ENCODE data around the gene BCAS3. TPM values are rescaled to one million over a fixed set of nuclear protein-coding genes. Genes with fewer than 3 reads are reported as not detected.

Gene BCAS3
- total and polyA plus RNA-seq, 2 donors (not counting 1 experiment from before 2014, with no cell fraction given), result 13.9 to 73.4 TPM

DNA sequence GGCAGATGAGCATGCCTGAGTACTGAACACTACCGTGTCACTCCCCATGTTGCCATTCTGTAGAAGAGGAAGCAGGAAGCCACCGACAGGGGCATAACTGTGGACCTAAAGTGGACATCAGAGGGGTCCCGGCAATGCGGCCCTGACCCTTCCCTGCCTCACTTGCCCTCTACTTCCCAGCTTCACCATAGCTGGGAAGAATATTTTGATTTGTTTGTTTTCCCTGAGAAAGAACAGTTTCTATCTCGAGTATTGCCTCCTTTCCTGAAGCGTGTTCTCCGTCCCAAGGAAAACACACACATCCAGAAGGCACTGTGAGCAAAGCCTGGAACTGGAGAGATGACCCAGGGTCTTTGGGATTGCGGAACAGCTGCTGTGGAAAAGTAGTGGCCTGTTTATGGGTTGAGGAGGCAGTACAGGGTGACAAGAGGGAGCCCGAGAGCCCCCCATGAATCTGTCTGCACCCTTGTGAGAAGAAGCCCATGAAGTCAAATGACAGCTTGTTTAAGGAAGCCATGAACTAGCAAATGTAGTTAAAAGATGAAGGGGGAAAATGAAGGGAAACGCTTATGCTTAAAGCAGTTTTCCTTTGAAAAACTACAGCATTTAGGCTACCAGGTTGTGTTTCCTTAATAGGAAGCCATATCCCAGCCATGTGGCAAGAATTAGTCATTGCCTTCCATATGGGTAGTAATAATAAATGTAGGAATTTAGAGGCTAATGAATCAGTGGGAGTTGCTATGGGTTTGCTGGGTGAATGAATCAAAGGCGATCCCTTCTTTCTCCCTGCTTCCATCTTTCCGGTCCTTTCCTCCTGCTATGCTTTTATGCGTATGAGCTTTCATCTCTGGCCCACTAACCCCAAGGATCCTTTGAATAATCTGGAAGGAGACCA, 632.0 kb downstream of the BCAS3 start:
- CTCF ChIA-PET, result no interaction called here
- POLR2A ChIA-PET, result no interaction called here
- 100% methylated on average over 4 of the region's 13 CpGs for WGBS (ENCODE audit: insufficient coverage)

DNA sequence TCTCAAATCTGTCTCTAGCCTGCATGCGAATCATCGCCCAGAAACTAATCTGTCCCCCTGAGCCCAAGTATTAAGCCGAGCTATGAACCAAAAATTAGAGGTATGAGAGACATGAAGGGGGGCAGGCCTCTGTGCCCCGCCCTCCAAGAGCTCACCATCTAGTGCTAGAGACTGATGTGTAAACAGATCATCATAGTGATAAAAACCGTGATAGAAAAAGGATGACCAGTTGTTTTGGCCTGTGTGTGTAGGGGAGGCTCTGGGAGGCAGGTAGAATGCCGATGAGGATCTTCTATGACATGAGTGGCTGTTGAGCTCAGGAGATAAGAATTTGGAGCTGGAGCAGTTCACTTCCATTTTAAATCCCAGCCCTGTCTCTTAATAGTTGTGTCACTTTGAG, 632.9 kb downstream of the BCAS3 start:
- no peaks in the 10 kb centered on the region for H3K9me3 Mint-ChIP-seq (ENCODE audit: insufficient read depth)
- no peaks in the 10 kb centered on the region for H3K4me1 ChIP-seq (ENCODE audit: control insufficient read depth in 2 of 2, insufficient read depth in 2 of 2, low read length in 2 of 2)
- no peaks in the 10 kb centered on the region for H3K27me3 Mint-ChIP-seq
- no peak for ATAC-seq (ENCODE audit: low read depth)
- TF ChIP-seq EZH2 (IDR thresholded peaks at IDR 0.05; ENCODE audit: borderline replicate concordance, insufficient read depth, low read depth, low read length, poor library complexity, severe bottlenecking), result no peak
- TF ChIP-seq, protein P1, sequence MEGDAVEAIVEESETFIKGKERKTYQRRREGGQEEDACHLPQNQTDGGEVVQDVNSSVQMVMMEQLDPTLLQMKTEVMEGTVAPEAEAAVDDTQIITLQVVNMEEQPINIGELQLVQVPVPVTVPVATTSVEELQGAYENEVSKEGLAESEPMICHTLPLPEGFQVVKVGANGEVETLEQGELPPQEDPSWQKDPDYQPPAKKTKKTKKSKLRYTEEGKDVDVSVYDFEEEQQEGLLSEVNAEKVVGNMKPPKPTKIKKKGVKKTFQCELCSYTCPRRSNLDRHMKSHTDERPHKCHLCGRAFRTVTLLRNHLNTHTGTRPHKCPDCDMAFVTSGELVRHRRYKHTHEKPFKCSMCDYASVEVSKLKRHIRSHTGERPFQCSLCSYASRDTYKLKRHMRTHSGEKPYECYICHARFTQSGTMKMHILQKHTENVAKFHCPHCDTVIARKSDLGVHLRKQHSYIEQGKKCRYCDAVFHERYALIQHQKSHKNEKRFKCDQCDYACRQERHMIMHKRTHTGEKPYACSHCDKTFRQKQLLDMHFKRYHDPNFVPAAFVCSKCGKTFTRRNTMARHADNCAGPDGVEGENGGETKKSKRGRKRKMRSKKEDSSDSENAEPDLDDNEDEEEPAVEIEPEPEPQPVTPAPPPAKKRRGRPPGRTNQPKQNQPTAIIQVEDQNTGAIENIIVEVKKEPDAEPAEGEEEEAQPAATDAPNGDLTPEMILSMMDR (IDR thresholded peaks at IDR 0.05), result no peak
- no peaks in the 10 kb centered on the region for H4K20me1 ChIP-seq (ENCODE audit: control insufficient read depth, insufficient read depth, low read length, poor library complexity, severe bottlenecking)
- H3K9me3 ChIP-seq (ENCODE audit: control extremely low read depth in 1 of 3, control insufficient read depth in 2 of 3, insufficient read depth in 1 of 3, low read length in 2 of 3), result no peaks in the 10 kb centered on the region
- no peaks in the 10 kb centered on the region for H3K4me1 Mint-ChIP-seq
- ChIA-PET POLR2A (no interaction called here), CTCF (no interaction called here)
- H3K4me3 ChIP-seq (ENCODE audit: control extremely low read depth in 1 of 5, extremely low read depth in 1 of 5, insufficient read depth in 1 of 5, low read depth in 2 of 5, low read length in 4 of 5), result no peak overlapping the region
- 92% methylated on average over 5 of the region's 6 CpGs for WGBS (ENCODE audit: insufficient coverage)
- no peaks in the 10 kb centered on the region for H3K27me3 ChIP-seq (replicated peaks in 1 of 4; ENCODE audit: control extremely low read depth in 1 of 4, control insufficient read depth in 3 of 4, insufficient read depth in 4 of 4, low read length in 3 of 4)
- no peaks in the 10 kb centered on the region for H3K79me2 ChIP-seq (ENCODE audit: control insufficient read depth, insufficient read depth, low read length)
- no peak overlapping the region for H3K4me3 Mint-ChIP-seq
- no peak overlapping the region for H3K9ac ChIP-seq (ENCODE audit: low read length)
- H3K27ac ChIP-seq (ENCODE audit: low read length in 2 of 2), result no peak overlapping the region
- H2AFZ ChIP-seq (ENCODE audit: insufficient read depth, low read depth, low read length, poor library complexity, severe bottlenecking), result no peak overlapping the region
- no peaks in the 10 kb centered on the region for H3K36me3 ChIP-seq (replicated peaks in 1 of 2; ENCODE audit: control extremely low read depth in 1 of 2, control insufficient read depth in 1 of 2, extremely low read depth in 1 of 2, insufficient read depth in 2 of 2, low read length in 1 of 2)
- intact Hi-C loops (cut with micrococcal nuclease), result no loop called here
- DNase-seq, result no peak
- no peak overlapping the region for H3K27ac Mint-ChIP-seq
- H3K4me2 ChIP-seq (replicated peaks; ENCODE audit: low read depth, low read length, poor library complexity, severe bottlenecking), result no peak overlapping the region

More for the DNA sequence above, 632.0 kb downstream of the BCAS3 start:
- ATAC-seq (ENCODE audit: low read depth) (no peak), DNase-seq (no peak)
- Histone ChIP-seq H3K27ac (ENCODE audit: low read length in 2 of 2) (no peak overlapping the region), H4K20me1 (ENCODE audit: control insufficient read depth, insufficient read depth, low read length, poor library complexity, severe bottlenecking) (no peaks in the 10 kb centered on the region), H3K4me3 (ENCODE audit: control extremely low read depth in 1 of 5, extremely low read depth in 1 of 5, insufficient read depth in 1 of 5, low read depth in 2 of 5, low read length in 4 of 5) (no peak overlapping the region), H2AFZ (ENCODE audit: insufficient read depth, low read depth, low read length, poor library complexity, severe bottlenecking) (no peak overlapping the region), H3K4me2 (replicated peaks; ENCODE audit: low read depth, low read length, poor library complexity, severe bottlenecking) (no peak overlapping the region), H3K27me3 (replicated peaks in 1 of 4; ENCODE audit: control extremely low read depth in 1 of 4, control insufficient read depth in 3 of 4, insufficient read depth in 4 of 4, low read length in 3 of 4) (no peaks in the 10 kb centered on the region), H3K36me3 (replicated peaks in 1 of 2; ENCODE audit: control extremely low read depth in 1 of 2, control insufficient read depth in 1 of 2, extremely low read depth in 1 of 2, insufficient read depth in 2 of 2, low read length in 1 of 2) (no peaks in the 10 kb centered on the region), H3K9ac (ENCODE audit: low read length) (no peak overlapping the region), H3K4me1 (ENCODE audit: control insufficient read depth in 2 of 2, insufficient read depth in 2 of 2, low read length in 2 of 2) (no peaks in the 10 kb centered on the region), H3K9me3 (ENCODE audit: control extremely low read depth in 1 of 3, control insufficient read depth in 2 of 3, insufficient read depth in 1 of 3, low read length in 2 of 3) (no peaks in the 10 kb centered on the region), H3K79me2 (ENCODE audit: control insufficient read depth, insufficient read depth, low read length) (no peaks in the 10 kb centered on the region)
- no peaks in the 10 kb centered on the region for H3K4me1 Mint-ChIP-seq
- intact Hi-C loops (cut with micrococcal nuclease), result no loop called here
- H3K27me3 Mint-ChIP-seq, result no peaks in the 10 kb centered on the region
- no peak for TF ChIP-seq EZH2 (IDR thresholded peaks at IDR 0.05; ENCODE audit: borderline replicate concordance, insufficient read depth, low read depth, low read length, poor library complexity, severe bottlenecking)
- no peak overlapping the region for H3K4me3 Mint-ChIP-seq
- H3K27ac Mint-ChIP-seq, result no peak overlapping the region
- H3K9me3 Mint-ChIP-seq (ENCODE audit: insufficient read depth), result no peaks in the 10 kb centered on the region
